OCI-LY3 (cell line): ENCODE results near the gene CEP68.

Experiments used
- H2AFZ ChIP-seq: fragments of 200-600, 300-600 bp; shearing (Covaris generic); 2 replicates; pipeline ENCODE4 v1.6.0; 2014; ENCODE audit warnings: antibody characterized with exemption, low read depth, low read length
- H3K27ac ChIP-seq: fragments of 200-600, 300-600 bp; sonication (generic); 2 replicates; pipeline ENCODE4 v1.5.1; 2014; ENCODE audit warnings: mild to moderate bottlenecking, low read length, moderate library complexity, mixed read lengths
- H3K27me3 ChIP-seq: fragments of 200-600, 300-600 bp; sonication (generic); 2 replicates; pipeline ENCODE4 v1.6.1; 2014; ENCODE audit warnings: low read depth, low read length, mixed read lengths
- H3K36me3 ChIP-seq: fragments of 200-600, 300-600 bp; sonication (generic); replicated peaks from 2 replicates; pipeline ENCODE3; 2014; ENCODE audit warnings: low read depth, low read length, mixed read lengths
- H3K4me1 ChIP-seq: fragments of 300-600, 200-600 bp; sonication (generic); 2 replicates; pipeline ENCODE4 v1.6.1; 2014; ENCODE audit warnings: low read length, mixed read lengths
- H3K4me2 ChIP-seq: fragments of 200-600, 300-600 bp; sonication (generic); 2 replicates; pipeline ENCODE4 v1.6.1; 2014; ENCODE audit warnings: low read length, mixed read lengths
- H3K4me3 ChIP-seq: fragments of 300-600, 200-600 bp; sonication (generic); 2 replicates; pipeline ENCODE4 v1.5.1; 2014; ENCODE audit warnings: antibody characterized with exemption, mild to moderate bottlenecking, low read length, moderate library complexity
- H3K79me2 ChIP-seq: fragments of 300-600, 200-600 bp; shearing (Covaris generic); 2 replicates; pipeline ENCODE4 v1.6.1; 2014; ENCODE audit warnings: mild to moderate bottlenecking, low read length, mixed read lengths
- H3K9ac ChIP-seq: fragments of 300-600, 200-600 bp; shearing (Covaris generic); 2 replicates; pipeline ENCODE4 v1.6.0; 2014; ENCODE audit warnings: mild to moderate bottlenecking, low read length, moderate library complexity
- H3K9me3 ChIP-seq: fragments of 200-600, 300-600 bp; shearing (Covaris generic); 2 replicates; pipeline ENCODE4 v1.6.1; 2014; ENCODE audit warnings: low read length, mixed read lengths; ENCODE audit not compliant: insufficient read depth
- H4K20me1 ChIP-seq: fragments of 200-600, 300-600 bp; sonication (generic); 2 replicates; pipeline ENCODE4 v1.6.1; 2016; ENCODE audit warnings: low read length, mixed read lengths; ENCODE audit not compliant: insufficient read depth
- EZH2phosphoT487 ChIP-seq: fragments of 200-600 bp; shearing (Covaris generic); IDR thresholded peaks from 2 replicates; pipeline ENCODE4 v1.6.1; 2018; ENCODE audit warnings: antibody characterized with exemption, mixed run types, low read depth
- TF ChIP-seq, protein P1 (sequence below): fragments of 200-600, 300-600 bp; sonication (generic); IDR thresholded peaks from 2 replicates; pipeline ENCODE4 v1.5.1; 2014; ENCODE audit warnings: antibody characterized with exemption, low read length, low read depth

Gene CEP68

DNA sequence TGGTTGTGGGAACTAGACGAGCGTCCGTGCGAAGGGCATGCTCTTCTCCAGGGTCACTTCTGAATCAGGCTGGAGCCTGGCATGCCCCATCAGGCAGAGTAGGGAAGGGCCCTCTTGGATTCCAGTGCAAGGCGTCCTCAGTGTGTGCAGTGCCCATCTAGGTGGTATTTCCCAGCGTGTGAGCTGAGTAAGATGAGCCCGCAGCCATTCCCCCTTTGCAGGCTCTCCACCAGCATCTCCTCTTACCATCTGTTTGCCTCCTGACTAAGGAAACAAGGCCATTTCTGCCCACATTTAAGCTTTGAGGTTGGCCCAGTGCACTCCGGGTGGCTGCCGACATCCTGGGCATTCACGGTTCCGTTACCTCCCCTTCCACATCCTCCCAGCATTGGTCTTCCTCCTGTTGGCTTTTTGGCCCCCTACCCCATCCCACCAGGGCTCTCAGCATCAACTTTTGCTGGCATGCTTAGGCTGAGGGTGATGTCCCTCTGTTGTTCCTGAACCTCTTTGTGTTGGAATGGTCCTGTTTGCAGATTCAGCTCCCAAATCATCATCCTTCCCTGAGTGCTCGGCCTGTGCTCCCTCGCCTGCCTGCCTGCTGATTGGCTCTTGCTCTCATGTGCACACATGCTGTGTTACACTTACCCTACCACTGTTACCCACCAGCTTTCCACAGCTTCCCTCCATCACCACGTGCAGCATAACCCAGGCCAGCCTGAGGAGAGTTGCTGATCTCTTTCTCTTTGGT is 11.8 kb downstream of the CEP68 start:
- H3K4me3 ChIP-seq = no peak overlapping the region
- peaks cover 28% of the 10 kb centered on the region for H3K36me3 ChIP-seq
- peaks cover 7% of the 10 kb centered on the region; the same call in 1 of the 2 replicates for H3K79me2 ChIP-seq
- no peak overlapping the region for H3K27ac ChIP-seq
- no peak overlapping the region for H2AFZ ChIP-seq
- H3K9ac ChIP-seq = no peak overlapping the region
- no peak for TF ChIP-seq EZH2phosphoT487
- TF ChIP-seq, protein P1, sequence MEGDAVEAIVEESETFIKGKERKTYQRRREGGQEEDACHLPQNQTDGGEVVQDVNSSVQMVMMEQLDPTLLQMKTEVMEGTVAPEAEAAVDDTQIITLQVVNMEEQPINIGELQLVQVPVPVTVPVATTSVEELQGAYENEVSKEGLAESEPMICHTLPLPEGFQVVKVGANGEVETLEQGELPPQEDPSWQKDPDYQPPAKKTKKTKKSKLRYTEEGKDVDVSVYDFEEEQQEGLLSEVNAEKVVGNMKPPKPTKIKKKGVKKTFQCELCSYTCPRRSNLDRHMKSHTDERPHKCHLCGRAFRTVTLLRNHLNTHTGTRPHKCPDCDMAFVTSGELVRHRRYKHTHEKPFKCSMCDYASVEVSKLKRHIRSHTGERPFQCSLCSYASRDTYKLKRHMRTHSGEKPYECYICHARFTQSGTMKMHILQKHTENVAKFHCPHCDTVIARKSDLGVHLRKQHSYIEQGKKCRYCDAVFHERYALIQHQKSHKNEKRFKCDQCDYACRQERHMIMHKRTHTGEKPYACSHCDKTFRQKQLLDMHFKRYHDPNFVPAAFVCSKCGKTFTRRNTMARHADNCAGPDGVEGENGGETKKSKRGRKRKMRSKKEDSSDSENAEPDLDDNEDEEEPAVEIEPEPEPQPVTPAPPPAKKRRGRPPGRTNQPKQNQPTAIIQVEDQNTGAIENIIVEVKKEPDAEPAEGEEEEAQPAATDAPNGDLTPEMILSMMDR = no peak
- no peaks in the 10 kb centered on the region for H3K9me3 ChIP-seq
- H3K4me2 ChIP-seq = no peak overlapping the region
- peaks cover 33% of the 10 kb centered on the region for H3K4me1 ChIP-seq
- peaks cover 45% of the 10 kb centered on the region for H4K20me1 ChIP-seq
- H3K27me3 ChIP-seq = no peaks in the 10 kb centered on the region

DNA sequence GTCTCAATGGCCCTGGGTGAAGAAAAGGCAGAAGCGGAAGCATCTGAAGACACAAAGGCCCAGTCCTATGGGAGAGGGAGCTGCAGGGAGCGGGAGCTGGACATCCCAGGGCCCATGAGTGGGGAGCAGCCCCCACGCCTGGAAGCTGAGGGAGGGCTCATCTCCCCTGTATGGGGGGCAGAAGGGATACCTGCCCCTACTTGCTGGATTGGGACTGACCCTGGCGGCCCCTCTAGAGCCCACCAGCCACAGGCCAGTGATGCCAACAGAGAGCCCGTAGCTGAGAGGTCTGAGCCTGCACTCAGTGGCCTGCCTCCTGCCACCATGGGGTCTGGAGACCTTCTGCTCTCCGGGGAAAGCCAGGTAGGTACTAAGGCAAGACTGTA is 13.2 kb downstream of the CEP68 start:
- no peak for TF ChIP-seq EZH2phosphoT487
- TF ChIP-seq, protein P1 = no peak
- Histone ChIP-seq H2AFZ (no peak overlapping the region), H3K4me2 (no peak overlapping the region), H3K27me3 (no peaks in the 10 kb centered on the region), H3K9ac (no peak overlapping the region), H3K27ac (no peak overlapping the region), H3K4me3 (no peak overlapping the region), H3K79me2 (peaks cover 4% of the 10 kb centered on the region; the same call in 1 of the 2 replicates), H4K20me1 (peaks cover 37% of the 10 kb centered on the region), H3K4me1 (peaks cover 30% of the 10 kb centered on the region), H3K9me3 (no peaks in the 10 kb centered on the region), H3K36me3 (peaks cover 40% of the 10 kb centered on the region)

DNA sequence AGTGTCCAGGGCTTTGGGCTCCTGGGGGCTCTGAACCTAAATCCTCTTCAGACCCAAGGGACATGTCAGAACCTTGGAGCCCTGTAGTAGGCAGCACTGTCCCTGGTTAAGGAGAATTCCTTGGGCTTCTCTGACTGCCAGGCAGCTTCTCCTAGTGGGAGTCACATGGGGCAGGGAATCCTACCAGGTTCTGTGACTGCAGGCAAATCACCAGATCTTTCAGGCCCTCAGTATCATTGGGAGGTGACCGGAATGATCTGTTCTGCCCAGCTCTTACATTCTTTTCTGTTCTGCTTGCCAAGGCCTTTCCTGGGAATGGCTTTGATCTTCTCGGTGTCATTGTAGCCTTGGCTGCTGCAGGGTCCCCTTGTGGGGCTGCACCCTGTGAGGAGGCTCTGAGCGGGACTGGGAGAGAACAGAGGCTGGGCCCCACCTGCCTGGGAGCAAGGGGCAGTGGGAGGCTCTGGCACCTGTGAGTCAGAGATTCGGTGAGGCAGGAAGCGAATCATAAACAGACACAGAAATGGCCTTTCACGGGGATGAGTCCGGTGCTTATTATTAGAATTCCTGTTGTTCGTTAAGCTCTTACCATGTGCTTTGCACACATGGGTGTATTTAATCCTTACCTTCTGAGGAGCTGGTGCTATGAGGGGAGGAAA is 14.1 kb downstream of the CEP68 start:
- H3K79me2 ChIP-seq = peaks cover 4% of the 10 kb centered on the region; the same call in 1 of the 2 replicates
- H3K9ac ChIP-seq = no peak overlapping the region
- H2AFZ ChIP-seq = no peak overlapping the region
- no peak overlapping the region for H3K4me2 ChIP-seq
- peaks cover 37% of the 10 kb centered on the region for H4K20me1 ChIP-seq
- H3K4me1 ChIP-seq = peaks cover 22% of the 10 kb centered on the region
- no peak overlapping the region for H3K4me3 ChIP-seq
- peaks cover 40% of the 10 kb centered on the region for H3K36me3 ChIP-seq
- no peaks in the 10 kb centered on the region for H3K27me3 ChIP-seq
- no peak for TF ChIP-seq EZH2phosphoT487
- TF ChIP-seq, protein P1 = no peak
- H3K9me3 ChIP-seq = no peaks in the 10 kb centered on the region
- H3K27ac ChIP-seq = no peak overlapping the region

DNA sequence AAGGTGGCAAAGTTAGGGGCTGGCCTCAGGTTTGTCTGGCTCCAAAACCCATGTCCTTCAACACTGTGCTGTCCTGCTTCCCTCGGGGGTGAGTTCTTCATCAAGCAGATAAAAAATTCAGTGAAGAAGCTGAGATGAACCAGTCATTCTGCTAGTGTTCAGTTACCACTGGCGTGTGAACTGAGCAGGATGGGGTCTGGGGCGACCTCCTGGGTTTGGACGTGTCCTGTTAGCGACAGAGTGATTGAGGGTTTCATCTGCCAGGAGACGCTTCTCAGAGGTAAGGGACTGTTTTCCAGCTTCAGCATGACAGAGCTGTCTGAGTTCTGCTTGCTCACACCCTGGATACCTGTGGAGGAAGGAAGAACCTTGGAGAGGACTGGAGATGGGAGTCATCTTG is 14.6 kb downstream of the CEP68 start:
- peaks cover 17% of the 10 kb centered on the region for H3K4me1 ChIP-seq
- H3K4me2 ChIP-seq = no peak overlapping the region
- H3K4me3 ChIP-seq = no peak overlapping the region
- no peak overlapping the region for H3K9ac ChIP-seq
- peaks cover 44% of the 10 kb centered on the region for H3K36me3 ChIP-seq
- no peak for TF ChIP-seq EZH2phosphoT487
- TF ChIP-seq, protein P1 = no peak
- no peak overlapping the region for H3K27ac ChIP-seq
- peaks cover 3% of the 10 kb centered on the region; the same call in 1 of the 2 replicates for H3K79me2 ChIP-seq
- no peaks in the 10 kb centered on the region for H3K9me3 ChIP-seq
- no peaks in the 10 kb centered on the region for H3K27me3 ChIP-seq
- H2AFZ ChIP-seq = no peak overlapping the region
- peaks cover 35% of the 10 kb centered on the region for H4K20me1 ChIP-seq
